ENCODE results near the gene MTERF4.
A peak's percentile ranks its signal among the peaks of the same experiment; 100 is the strongest.

Gene MTERF4

DNA sequence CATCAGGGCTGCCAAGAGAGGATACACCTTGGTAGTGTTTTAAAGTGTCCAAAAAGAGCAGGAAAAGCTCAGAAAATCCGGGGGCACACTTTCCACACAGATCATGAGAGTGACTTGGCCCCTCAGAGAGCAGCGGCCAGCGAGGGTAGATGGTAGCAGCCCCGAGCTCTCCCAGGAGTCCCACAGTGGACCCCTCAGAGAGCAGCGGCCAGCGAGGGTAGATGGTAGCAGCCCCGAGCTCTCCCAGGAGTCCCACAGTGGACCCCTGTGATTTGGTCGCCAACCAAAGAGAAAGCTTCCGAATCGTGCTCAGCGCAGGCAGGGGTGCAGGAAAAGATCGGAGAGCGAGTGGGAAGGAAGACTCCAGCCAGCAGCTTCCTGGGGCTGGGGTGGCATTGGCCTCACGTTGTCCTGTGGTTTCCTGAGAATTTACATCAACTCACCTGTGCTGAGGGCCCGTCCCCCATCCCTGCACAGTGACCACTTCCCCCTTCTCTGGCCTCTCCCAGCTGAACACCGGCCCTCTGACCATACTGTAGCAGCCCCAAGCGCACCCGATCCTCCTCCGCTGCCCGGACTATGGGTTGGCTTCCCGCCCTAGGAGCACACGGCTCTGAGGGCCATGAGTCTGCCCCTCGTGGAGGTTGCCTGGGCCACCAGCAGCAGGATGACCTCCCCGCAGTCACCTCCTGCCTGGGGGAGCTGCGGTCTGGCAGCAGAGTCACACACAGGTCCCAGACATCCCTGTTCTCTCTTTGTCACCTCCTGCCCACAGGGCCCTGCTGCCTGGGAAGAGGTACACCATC, 33.7 kb downstream of the MTERF4 start:
- DNase-seq = no peak

- DNase-seq = no peak
These were observed 34.5 kb downstream of the MTERF4 start for GRCh38 chr2:241067501-241068135.

GRCh38 chr2:241066893-241067341, 35.2 kb downstream of the MTERF4 start:
- DNase-seq = no peak

GRCh38 chr2:241066171-241066892, 35.8 kb downstream of the MTERF4 start:
- no peak for DNase-seq

DNA sequence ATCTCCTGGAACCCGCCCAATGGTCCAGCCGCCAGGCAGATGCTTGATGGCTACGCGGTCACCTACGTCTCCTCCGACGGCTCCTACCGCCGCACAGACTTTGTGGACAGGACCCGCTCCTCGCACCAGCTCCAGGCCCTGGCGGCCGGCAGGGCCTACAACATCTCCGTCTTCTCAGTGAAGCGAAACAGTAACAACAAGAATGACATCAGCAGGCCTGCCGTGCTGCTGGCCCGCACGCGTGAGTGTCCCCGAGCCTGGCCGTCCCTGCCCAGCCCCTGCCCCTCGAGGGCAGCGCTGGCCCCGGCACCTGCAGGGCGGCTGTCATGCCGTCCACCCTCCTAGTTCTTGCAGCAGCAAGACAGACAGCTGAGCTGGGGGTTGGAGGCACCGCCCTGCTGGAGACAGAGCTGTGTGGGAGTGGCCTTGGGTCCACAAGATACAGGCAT, 36.7 kb downstream of the MTERF4 start:
- DNase-seq = no peak

GRCh38 chr2:241064802-241065354, 37.2 kb downstream of the MTERF4 start:
- no peak for DNase-seq

GRCh38 chr2:241064008-241064801, 37.9 kb downstream of the MTERF4 start:
- DNase-seq = peak; percentile 19 to 43

GRCh38 chr2:241063587-241063986, 38.5 kb downstream of the MTERF4 start:
- DNase-seq = no peak

DNA sequence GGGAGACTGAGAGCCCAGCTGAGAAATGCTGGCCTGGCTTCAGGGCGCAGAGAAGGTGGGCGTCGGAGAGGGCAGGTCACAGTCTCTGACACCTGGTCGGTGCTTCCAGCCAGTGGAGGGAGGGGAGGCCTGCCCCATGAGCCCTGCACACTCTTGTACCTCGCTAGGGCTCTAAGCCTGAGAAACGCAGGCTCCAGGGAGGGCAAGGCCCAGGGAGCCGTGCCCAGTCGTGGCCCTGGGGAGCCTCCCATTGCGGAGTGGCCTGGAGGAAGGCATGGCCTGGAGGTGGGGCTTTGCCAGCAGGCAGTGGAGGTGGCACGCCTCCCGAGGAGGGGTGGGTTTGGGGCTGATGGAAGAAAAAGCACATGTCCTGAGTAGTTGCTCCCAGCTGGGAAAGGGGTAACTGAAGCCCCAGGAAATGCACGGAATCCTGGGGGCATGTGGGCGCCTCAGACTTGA, 39.0 kb downstream of the MTERF4 start:
- DNase-seq = no peak

GRCh38 chr2:241062389-241063092, 39.5 kb downstream of the MTERF4 start:
- DNase-seq = no peak

DNA sequence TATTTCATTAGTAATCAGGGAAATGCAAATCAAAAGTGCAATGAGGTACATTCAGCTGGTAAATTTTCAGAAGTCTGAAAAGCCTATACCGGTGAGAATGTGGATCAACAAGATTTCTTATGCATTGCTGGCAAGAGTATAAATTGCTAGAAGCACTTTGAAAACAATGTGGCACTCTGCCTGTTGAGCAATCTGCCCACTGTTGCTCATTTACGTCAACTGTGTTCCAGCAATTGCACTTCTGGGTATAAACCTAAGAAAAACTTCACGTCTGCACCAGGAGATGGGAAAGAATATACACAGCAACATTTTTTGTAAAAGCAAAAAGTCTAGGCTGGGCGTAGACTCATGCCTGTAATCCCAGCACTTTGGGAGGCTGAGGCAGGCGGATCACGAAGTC, 40.8 kb downstream of the MTERF4 start:
- DNase-seq = no peak

DNA sequence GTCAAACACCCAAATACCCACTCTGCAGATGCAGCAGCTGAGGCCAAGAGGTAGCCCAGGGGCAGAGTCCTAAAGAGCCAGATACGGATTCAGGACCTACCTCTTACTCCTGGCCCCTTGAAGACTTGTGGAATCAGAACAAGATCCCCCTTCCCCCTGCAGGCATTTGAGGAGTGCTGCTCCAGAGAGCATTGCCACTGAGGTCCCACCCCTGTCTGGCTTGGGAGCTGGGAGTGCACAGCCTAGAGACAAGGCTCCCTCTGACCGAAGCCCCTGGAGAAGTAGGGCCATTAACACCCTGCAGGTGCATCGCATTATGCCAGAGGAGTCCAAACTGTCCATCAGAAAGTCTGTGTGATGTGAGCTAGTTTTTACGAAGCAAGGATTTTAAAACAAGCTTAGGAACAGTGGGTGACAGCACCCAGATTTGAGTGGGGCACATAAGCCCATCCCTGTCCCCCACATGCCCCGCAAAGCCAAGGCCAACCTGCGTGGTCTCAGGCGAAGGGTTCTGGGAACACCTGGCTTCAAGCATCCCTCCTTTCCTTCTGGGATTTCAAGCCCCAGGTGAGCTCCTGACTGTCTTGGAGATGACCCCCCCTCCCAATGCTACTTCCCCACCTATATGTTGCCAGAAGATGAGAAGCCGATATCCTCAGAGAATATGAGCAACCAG, 48.4 kb downstream of the MTERF4 start:
- no peak for DNase-seq

DNA sequence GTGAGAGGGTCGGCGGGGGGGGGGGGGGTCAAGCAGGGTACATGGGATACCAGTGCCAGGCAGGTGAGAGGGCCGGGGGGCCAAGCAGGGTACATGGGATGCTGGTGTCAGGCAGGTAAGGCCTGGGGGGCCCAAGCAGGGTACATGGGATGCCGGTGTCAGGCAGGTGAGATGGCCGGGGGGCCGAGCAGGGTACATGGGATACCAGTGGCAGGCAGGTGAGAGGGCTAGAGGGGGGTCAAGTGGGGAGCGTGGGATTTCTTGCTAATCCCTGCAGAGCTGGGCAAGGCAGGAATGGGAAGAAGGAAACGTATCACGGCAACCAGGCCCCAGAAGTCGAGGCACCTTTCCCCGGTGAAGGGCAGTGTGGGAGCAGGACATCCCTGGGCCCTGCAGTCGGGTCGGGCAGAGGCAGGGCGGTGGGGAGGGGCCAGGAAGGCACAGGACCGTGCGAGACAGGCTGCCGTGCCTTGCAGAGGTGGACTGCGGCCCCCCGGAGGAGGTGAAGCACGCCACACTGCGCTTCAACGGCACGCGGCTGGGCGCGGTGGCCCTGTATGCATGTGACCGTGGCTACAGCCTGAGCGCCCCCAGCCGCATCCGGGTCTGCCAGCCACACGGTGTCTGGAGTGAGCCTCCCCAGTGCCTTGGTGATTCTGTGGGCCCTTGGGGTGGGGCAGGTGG, 49.3 kb downstream of the MTERF4 start:
- no peak for DNase-seq

GRCh38 chr2:241051578-241052487, 50.3 kb downstream of the MTERF4 start:
- no peak for DNase-seq

DNA sequence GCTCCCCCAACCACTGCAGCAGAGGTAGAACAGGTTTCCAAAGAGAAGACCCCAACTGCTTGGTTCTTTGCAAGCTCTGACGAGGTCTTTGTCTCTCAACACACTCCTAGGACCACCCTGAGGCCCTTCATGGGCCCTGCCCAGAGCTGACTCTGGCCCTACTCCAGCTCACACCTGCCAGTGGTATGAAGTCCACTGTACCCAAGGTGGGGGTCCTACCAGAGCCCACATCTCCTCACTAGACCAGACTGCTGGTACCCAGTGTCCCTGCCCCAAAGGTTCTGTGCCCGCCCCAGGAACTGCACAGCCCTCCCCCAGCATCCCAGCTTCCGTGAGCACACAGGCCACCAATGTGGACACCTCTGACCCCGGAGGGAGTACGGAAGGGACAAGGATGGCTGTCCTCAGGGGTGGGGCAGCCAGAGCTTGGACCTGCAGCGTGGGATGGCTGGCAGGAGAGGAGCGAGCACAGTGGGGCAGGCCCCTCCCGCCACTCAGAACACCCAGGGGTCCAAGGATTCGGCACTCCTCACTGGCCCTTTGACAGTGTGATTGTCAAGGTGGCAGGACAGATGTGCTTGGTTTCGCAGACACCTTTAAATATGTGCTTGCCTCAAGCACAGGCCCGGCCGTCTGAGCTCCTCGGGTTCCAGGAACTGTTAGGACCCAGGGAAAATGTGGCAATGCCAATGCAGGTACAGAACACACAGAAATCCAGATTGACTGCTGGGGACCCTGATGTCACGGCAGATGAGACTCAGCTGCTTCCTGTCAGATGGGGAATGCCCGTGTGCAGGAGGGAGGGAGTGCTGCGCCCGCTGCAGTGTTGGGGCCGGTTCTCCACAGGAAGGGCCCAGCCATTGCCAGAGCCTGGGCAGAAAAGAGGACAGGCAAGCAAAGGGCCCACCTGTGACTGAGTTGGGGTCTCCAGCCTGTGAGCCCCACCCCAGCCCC, 51.2 kb downstream of the MTERF4 start:
- no peak for DNase-seq

DNA sequence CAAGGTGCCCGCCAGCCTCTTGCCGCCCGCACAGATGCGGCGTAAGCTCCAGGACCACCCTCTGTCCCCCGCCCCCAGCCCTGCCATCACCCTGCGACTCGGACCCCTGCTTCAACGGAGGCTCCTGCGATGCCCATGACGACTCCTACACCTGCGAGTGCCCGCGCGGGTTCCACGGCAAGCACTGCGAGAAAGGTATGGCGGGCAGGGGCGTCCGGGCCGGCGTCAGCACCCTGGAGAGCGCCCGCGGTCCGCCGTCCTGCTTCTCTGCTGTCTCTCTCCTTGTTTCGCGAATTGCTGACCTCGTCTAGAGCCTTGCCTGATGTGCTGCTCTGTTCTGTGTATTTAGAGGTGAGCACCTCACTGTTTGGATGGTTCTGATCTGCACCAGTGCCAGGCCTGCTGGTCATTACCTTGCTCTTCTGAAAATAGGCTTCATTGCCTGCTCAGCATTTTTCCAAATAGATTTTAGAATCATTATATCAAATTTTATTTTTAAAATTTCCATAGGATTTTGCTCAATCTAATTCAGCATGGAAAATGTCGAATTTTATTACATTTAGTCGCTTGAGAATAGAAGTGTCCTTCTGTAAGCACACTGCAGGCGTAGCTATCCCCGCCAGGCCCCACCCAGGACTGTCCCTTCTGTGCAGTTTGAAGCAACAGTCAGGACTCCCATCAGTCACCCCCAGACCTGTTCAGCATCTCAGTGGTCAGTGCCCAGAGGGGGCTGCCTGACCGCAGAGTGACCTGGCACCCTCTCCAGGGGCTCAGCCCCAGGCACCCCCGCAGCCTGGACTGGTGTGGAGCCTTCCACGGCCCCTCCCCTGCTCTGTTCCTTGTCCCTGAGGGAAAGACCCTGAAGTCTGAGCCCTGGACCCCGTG, 52.1 kb downstream of the MTERF4 start:
- DNase-seq = no peak

DNA sequence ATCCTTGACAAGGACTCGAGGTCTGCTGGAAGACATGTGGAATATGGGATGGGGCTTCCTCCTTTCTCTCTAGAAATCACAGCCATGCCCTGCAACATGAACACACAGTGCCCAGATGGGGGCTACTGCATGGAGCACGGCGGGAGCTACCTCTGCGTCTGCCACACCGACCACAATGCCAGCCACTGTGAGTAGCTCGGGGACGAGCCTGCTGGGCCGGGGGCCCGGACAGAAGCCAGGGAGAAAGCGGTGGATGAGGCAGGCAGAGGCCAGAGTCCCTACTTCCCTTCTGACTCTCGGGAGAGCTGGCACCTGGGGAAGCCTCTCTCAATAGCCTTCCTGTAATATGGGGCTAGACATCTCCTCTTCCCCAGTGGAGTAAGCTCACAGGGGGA, 53.1 kb downstream of the MTERF4 start:
- no peak for DNase-seq
